HepG2 (cell line): Measurements from ENCODE around the gene TMEM165. TPM values are rescaled to one million over a fixed set of nuclear protein-coding genes. Genes with fewer than 3 reads are reported as not detected.

Source experiments
- GTF3A ChIP-seq: sonication (generic); formaldehyde crosslinking; conservative IDR thresholded peaks from 2 replicates; pipeline ENCODE4 v1.4.0; 2020; ENCODE audit warnings: mild to moderate bottlenecking, missing genetic modification reagents
- HIVEP1 ChIP-seq: sonication (generic); formaldehyde crosslinking; IDR thresholded peaks from 2 replicates; pipeline ENCODE4 v1.4.0; 2020; ENCODE audit warnings: mild to moderate bottlenecking, missing genetic modification reagents
- HOXA5 ChIP-seq: sonication (generic); formaldehyde crosslinking; IDR thresholded peaks from 2 replicates; pipeline ENCODE4 v1.4.0; 2020; ENCODE audit warnings: missing genetic modification reagents
- KMT2B ChIP-seq: IDR thresholded peaks from 2 replicates; pipeline ENCODE4 v1.6.1; 2016; ENCODE audit warnings: missing genetic modification reagents, missing compliant biosample characterization
- NFIB ChIP-seq: sonication (generic); formaldehyde crosslinking; IDR thresholded peaks from 2 replicates; pipeline ENCODE4 v1.9.0; 2021; ENCODE audit warnings: missing genetic modification reagents, mild to moderate bottlenecking, borderline replicate concordance
- PAF1 ChIP-seq: IDR thresholded peaks from 2 replicates; pipeline ENCODE4 v1.6.1; 2016; ENCODE audit warnings: missing genetic modification reagents, missing compliant biosample characterization
- RAD51 ChIP-seq: fragments of 450-650 bp; IDR thresholded peaks from 2 replicates; pipeline ENCODE4 v1.6.1; 2016; ENCODE audit warnings: borderline replicate concordance
- SIN3A ChIP-seq: IDR thresholded peaks from 2 replicates; pipeline ENCODE4 v1.6.1; 2011; ENCODE audit warnings: low read depth, mild to moderate bottlenecking, control low read depth, low read length, borderline replicate concordance
- SNAPC2 ChIP-seq: sonication (generic); formaldehyde crosslinking; IDR thresholded peaks from 2 replicates; pipeline ENCODE4 v1.8.1; 2022; ENCODE audit warnings: mild to moderate bottlenecking, missing genetic modification reagents
- TGIF2 ChIP-seq: IDR thresholded peaks from 2 replicates; pipeline ENCODE4 v1.6.1; 2016; ENCODE audit warnings: control low read depth, missing compliant biosample characterization
- TIGD3 ChIP-seq: sonication (generic); formaldehyde crosslinking; IDR thresholded peaks from 2 replicates; pipeline ENCODE4 v1.5.1; 2020; ENCODE audit warnings: mild to moderate bottlenecking, missing genetic modification reagents, borderline replicate concordance
- ZNF101 ChIP-seq: sonication (generic); formaldehyde crosslinking; IDR thresholded peaks from 2 replicates; pipeline ENCODE4 v1.4.0; 2020; ENCODE audit warnings: mild to moderate bottlenecking, low read depth, missing genetic modification reagents, borderline replicate concordance
- ZNF329 ChIP-seq: sonication (generic); formaldehyde crosslinking; IDR thresholded peaks from 2 replicates; pipeline ENCODE4 v1.9.0; 2021; ENCODE audit warnings: low read depth, mild to moderate bottlenecking, missing genetic modification reagents
- ZNF367 ChIP-seq: sonication (generic); formaldehyde crosslinking; IDR thresholded peaks from 2 replicates; pipeline ENCODE4 v1.4.0; 2020; ENCODE audit warnings: missing genetic modification reagents, borderline replicate concordance
- ZNF580 ChIP-seq: IDR thresholded peaks from 2 replicates; pipeline ENCODE4 v1.6.1; 2016; ENCODE audit warnings: low read depth, borderline replicate concordance
- ZNF672 ChIP-seq: sonication (generic); formaldehyde crosslinking; IDR thresholded peaks from 2 replicates; pipeline ENCODE4 v1.8.1; 2022; ENCODE audit warnings: missing genetic modification reagents
- ZNF747 ChIP-seq: sonication (generic); formaldehyde crosslinking; IDR thresholded peaks from 2 replicates; pipeline ENCODE4 v1.8.1; 2023; ENCODE audit warnings: missing genetic modification reagents, mild to moderate bottlenecking, borderline replicate concordance
- ZNF839 ChIP-seq: sonication (generic); formaldehyde crosslinking; IDR thresholded peaks from 2 replicates; pipeline ENCODE4 v1.4.0; 2020; ENCODE audit warnings: missing genetic modification reagents, mild to moderate bottlenecking, borderline replicate concordance
- polyA plus RNA-seq, 8 experiments: library from polyadenylated mRNA; depleted of rRNA in 3 of 8; stranded (reverse) in 7 of 8; unstranded in 1 of 8; fragments of >200 nt; fragmentation: Illumina TruSeq in 4 of 8; extraction: Trizol in 4 of 8; gene quantifications; 2 replicates each; pipeline versions ENCODE4 v1.2.1 to v1.2.3, GENCODE V29; 2011 to 2016; ENCODE audit warnings: low read depth in 4 of 8, missing spikeins in 1 of 8, mixed read lengths in 1 of 8; ENCODE audit not compliant: insufficient read depth in 1 of 8
- total RNA-seq, 5 experiments: library from RNA; depleted of rRNA; stranded (reverse); fragments of >200 nt; fragmentation: Illumina TruSeq; extraction: Trizol; gene quantifications; 2 replicates each; pipeline ENCODE4 v1.2.3, GENCODE V29; 2016; ENCODE audit warnings: low read depth in 1 of 5
- TF ChIP-seq, protein P1 (sequence below): sonication (generic); formaldehyde crosslinking; conservative IDR thresholded peaks from 2 replicates; pipeline ENCODE4 v1.4.0; 2020; ENCODE audit warnings: missing genetic modification reagents
- TF ChIP-seq, protein P2 (sequence below): IDR thresholded peaks from 2 replicates; pipeline ENCODE4 v1.6.1; 2016; ENCODE audit warnings: low read depth, missing genetic modification reagents, missing compliant biosample characterization
- TF ChIP-seq, protein P3 (sequence below): IDR thresholded peaks from 2 replicates; pipeline ENCODE4 v1.6.1; 2012; ENCODE audit warnings: inconsistent platforms

TMEM165 gene
- total and polyA plus RNA-seq, 2 of the 13 experiments (the other 11 are each of a cell fraction or from before 2014, with no cell fraction given) = 54.6 to 103 TPM

DNA sequence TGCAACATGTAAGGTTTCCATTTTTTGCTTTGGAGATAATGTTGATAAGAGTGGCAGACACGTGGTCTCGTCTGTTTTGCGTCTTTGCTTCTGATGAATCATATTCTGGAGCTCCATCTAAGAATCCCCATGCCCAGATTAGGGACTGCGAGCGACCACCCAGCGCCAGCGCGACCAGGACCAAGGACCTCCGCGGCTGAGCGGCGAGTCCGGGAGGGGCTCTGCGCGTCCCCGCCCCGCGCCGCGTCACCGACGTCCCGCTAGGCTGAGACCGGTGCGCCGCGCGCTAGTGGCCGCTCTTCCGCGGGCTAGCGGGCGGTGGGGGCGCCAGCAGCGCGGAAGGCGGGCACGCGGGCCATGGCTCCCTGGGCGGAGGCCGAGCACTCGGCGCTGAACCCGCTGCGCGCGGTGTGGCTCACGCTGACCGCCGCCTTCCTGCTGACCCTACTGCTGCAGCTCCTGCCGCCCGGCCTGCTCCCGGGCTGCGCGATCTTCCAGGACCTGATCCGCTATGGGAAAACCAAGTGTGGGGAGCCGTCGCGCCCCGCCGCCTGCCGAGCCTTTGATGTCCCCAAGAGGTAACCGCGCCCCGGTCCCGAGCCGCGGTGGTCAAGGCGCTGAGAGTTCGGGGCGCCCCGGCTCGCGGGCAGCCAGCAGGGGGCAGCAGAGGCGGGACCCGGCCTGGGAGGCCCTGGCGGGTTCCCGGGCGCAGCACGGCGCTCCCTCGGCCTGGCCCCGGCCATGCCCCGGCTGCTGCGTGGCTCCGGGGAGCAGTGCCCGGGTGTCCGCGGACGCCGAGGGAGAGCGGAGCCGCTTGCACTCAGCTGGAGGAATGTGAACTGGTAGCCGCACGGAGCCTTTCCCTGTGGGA is 49.5 kb upstream of the TMEM165 start, which contains the start of gene SRD5A3 (continued):
- TF ChIP-seq, protein P1, sequence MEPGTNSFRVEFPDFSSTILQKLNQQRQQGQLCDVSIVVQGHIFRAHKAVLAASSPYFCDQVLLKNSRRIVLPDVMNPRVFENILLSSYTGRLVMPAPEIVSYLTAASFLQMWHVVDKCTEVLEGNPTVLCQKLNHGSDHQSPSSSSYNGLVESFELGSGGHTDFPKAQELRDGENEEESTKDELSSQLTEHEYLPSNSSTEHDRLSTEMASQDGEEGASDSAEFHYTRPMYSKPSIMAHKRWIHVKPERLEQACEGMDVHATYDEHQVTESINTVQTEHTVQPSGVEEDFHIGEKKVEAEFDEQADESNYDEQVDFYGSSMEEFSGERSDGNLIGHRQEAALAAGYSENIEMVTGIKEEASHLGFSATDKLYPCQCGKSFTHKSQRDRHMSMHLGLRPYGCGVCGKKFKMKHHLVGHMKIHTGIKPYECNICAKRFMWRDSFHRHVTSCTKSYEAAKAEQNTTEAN (CRISPR knock-in tag) = peak; percentile 60; the same call in 1 of the 2 replicates
- TF ChIP-seq NFIB (CRISPR knock-in tag) = no peak
- no peak for TF ChIP-seq HIVEP1 (CRISPR knock-in tag)
- 0 out of 2 replicates have a peak, but pooled peaks have one; percentile 29 for TF ChIP-seq ZNF329 (CRISPR knock-in tag)
- no peak for TF ChIP-seq RAD51
- no peak for TF ChIP-seq ZNF101
- TF ChIP-seq ZNF367 = no peak
- TF ChIP-seq HOXA5 = no peak
- peak; percentile 36; the same call in 1 of the 2 replicates for TF ChIP-seq SIN3A
- TF ChIP-seq ZNF580 (CRISPR knock-in tag) = peak; percentile 68; the same call in 1 of the 2 replicates
- no peak for TF ChIP-seq TIGD3 (CRISPR knock-in tag)
- TF ChIP-seq TGIF2 (CRISPR knock-in tag) = no peak
- TF ChIP-seq ZNF747 (CRISPR knock-in tag) = peak; percentile 93
- TF ChIP-seq, protein P2, sequence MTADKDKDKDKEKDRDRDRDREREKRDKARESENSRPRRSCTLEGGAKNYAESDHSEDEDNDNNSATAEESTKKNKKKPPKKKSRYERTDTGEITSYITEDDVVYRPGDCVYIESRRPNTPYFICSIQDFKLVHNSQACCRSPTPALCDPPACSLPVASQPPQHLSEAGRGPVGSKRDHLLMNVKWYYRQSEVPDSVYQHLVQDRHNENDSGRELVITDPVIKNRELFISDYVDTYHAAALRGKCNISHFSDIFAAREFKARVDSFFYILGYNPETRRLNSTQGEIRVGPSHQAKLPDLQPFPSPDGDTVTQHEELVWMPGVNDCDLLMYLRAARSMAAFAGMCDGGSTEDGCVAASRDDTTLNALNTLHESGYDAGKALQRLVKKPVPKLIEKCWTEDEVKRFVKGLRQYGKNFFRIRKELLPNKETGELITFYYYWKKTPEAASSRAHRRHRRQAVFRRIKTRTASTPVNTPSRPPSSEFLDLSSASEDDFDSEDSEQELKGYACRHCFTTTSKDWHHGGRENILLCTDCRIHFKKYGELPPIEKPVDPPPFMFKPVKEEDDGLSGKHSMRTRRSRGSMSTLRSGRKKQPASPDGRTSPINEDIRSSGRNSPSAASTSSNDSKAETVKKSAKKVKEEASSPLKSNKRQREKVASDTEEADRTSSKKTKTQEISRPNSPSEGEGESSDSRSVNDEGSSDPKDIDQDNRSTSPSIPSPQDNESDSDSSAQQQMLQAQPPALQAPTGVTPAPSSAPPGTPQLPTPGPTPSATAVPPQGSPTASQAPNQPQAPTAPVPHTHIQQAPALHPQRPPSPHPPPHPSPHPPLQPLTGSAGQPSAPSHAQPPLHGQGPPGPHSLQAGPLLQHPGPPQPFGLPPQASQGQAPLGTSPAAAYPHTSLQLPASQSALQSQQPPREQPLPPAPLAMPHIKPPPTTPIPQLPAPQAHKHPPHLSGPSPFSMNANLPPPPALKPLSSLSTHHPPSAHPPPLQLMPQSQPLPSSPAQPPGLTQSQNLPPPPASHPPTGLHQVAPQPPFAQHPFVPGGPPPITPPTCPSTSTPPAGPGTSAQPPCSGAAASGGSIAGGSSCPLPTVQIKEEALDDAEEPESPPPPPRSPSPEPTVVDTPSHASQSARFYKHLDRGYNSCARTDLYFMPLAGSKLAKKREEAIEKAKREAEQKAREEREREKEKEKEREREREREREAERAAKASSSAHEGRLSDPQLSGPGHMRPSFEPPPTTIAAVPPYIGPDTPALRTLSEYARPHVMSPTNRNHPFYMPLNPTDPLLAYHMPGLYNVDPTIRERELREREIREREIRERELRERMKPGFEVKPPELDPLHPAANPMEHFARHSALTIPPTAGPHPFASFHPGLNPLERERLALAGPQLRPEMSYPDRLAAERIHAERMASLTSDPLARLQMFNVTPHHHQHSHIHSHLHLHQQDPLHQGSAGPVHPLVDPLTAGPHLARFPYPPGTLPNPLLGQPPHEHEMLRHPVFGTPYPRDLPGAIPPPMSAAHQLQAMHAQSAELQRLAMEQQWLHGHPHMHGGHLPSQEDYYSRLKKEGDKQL (CRISPR knock-in tag) = no peak
- TF ChIP-seq, protein P3, sequence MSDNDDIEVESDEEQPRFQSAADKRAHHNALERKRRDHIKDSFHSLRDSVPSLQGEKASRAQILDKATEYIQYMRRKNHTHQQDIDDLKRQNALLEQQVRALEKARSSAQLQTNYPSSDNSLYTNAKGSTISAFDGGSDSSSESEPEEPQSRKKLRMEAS = peak; percentile 93
- no peak for TF ChIP-seq PAF1 (CRISPR knock-in tag)
- TF ChIP-seq ZNF839 (CRISPR knock-in tag) = no peak
- no peak for TF ChIP-seq ZNF672 (CRISPR knock-in tag)
- TF ChIP-seq SNAPC2 (CRISPR knock-in tag) = no peak; the same call in 1 of the 2 replicates
- peak; percentile 48; the same call in 1 of the 2 replicates for TF ChIP-seq KMT2B
- TF ChIP-seq GTF3A (CRISPR knock-in tag) = no peak
